ENCODE results near the gene OTOG. TPM values are rescaled to one million over a fixed set of nuclear protein-coding genes. Genes with fewer than 3 reads are reported as not detected.

OTOG gene
- total RNA-seq, 1 donor from 2014 or later: not detected

DNA sequence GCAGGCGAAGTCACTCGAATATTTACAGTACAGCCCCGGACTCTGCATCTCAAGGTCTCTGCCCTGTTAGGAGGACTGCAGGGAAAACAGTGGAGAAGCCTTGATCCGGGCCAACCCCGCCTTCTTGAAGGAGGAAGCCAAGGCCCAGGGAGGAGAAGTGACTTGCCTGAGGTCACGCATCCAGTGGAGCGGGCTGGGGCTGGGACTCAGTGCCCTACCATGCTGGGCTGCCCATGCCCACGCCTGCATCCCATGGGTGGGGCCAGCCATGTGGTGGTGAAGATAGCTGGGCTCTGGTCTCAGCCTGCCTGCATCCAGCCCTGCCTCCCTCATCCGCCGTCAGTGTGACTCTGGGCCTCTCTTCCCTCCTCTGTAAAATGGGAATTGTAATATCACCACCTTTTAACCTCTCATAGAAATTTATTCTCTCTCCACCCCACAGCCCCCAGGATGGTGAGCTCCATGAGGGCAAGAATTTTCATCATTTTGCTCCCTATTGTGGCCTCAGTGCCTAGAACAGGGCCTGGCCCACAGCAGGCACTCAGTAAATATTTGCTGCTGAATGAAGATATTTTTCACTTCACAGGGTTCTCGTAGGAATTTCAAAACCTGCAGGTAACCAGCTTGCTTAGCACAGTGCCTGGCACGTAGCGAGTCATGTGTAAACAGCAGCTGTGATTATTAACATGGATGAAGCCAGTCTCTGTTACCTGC, 57.3 kb downstream of the OTOG start:
- H3K4me3 Mint-ChIP-seq (ENCODE audit: unreplicated experiment): no peak overlapping the region
- H3K9me3 Mint-ChIP-seq (ENCODE audit: low read depth): no peaks in the 10 kb centered on the region
- DNase-seq (ENCODE audit: low spot score): no peak
- peaks cover 21% of the 10 kb centered on the region for H3K27me3 Mint-ChIP-seq (ENCODE audit: low read depth)
- no peak overlapping the region for H3K27ac Mint-ChIP-seq (ENCODE audit: unreplicated experiment)
- H3K4me1 Mint-ChIP-seq (ENCODE audit: low read depth): no peaks in the 10 kb centered on the region
- H3K36me3 Mint-ChIP-seq (ENCODE audit: low read depth): no peaks in the 10 kb centered on the region
- TF ChIP-seq, protein P1, sequence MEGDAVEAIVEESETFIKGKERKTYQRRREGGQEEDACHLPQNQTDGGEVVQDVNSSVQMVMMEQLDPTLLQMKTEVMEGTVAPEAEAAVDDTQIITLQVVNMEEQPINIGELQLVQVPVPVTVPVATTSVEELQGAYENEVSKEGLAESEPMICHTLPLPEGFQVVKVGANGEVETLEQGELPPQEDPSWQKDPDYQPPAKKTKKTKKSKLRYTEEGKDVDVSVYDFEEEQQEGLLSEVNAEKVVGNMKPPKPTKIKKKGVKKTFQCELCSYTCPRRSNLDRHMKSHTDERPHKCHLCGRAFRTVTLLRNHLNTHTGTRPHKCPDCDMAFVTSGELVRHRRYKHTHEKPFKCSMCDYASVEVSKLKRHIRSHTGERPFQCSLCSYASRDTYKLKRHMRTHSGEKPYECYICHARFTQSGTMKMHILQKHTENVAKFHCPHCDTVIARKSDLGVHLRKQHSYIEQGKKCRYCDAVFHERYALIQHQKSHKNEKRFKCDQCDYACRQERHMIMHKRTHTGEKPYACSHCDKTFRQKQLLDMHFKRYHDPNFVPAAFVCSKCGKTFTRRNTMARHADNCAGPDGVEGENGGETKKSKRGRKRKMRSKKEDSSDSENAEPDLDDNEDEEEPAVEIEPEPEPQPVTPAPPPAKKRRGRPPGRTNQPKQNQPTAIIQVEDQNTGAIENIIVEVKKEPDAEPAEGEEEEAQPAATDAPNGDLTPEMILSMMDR (IDR thresholded peaks at IDR 0.05): no peak

DNA sequence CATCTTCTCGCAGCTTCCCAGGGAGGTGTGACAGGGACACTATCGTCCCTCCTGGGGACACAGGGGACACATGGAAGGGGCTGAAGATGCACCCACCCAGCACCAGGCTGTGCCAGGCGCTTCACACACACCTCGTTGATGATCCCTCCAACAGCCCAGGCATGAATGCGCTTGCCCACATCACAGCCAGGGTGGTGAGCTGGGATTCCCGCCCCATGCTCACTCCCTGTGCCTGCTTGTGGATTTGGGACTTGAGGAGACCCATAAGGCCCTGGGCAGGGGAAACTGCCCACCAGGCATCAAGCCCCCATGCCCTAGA, 57.8 kb downstream of the OTOG start:
- H3K27me3 Mint-ChIP-seq (ENCODE audit: low read depth): peaks cover 19% of the 10 kb centered on the region
- no peaks in the 10 kb centered on the region for H3K9me3 Mint-ChIP-seq (ENCODE audit: low read depth)
- H3K36me3 Mint-ChIP-seq (ENCODE audit: low read depth): no peaks in the 10 kb centered on the region
- no peak for DNase-seq (ENCODE audit: low spot score)
- TF ChIP-seq, protein P1 (IDR thresholded peaks at IDR 0.05): no peak
- no peaks in the 10 kb centered on the region for H3K4me1 Mint-ChIP-seq (ENCODE audit: low read depth)
- no peak overlapping the region for H3K27ac Mint-ChIP-seq (ENCODE audit: unreplicated experiment)
- no peak overlapping the region for H3K4me3 Mint-ChIP-seq (ENCODE audit: unreplicated experiment)

DNA sequence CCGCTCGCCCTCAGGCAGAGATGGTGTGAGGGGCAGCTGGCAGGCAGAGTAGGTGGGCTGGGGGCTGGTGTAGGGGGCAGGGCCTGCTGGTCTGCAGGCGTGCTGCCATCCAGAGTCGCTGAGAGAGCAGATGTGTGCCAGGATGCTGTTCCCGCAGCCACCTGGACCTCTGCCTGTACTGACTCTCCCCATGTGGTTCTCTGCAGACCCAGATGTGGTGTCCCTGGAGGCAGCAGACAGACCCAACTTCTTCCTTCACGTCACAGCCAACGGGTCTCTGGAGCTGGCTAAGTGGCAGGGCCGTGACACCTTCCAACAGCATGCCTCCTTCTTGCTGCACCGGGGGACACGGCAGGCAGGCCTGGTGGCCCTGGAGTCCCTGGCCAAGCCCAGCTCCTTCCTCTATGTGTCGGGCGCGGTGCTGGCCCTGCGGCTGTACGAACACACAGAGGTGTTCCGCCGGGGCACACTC, 58.6 kb downstream of the OTOG start:
- TF ChIP-seq, protein P1 (IDR thresholded peaks at IDR 0.05): no peak
- no peaks in the 10 kb centered on the region for H3K4me1 Mint-ChIP-seq (ENCODE audit: low read depth)
- peaks cover 19% of the 10 kb centered on the region for H3K27me3 Mint-ChIP-seq (ENCODE audit: low read depth)
- H3K4me3 Mint-ChIP-seq (ENCODE audit: unreplicated experiment): no peak overlapping the region
- no peak overlapping the region for H3K27ac Mint-ChIP-seq (ENCODE audit: unreplicated experiment)
- DNase-seq (ENCODE audit: low spot score): no peak
- H3K9me3 Mint-ChIP-seq (ENCODE audit: low read depth): no peaks in the 10 kb centered on the region
- no peaks in the 10 kb centered on the region for H3K36me3 Mint-ChIP-seq (ENCODE audit: low read depth)

DNA sequence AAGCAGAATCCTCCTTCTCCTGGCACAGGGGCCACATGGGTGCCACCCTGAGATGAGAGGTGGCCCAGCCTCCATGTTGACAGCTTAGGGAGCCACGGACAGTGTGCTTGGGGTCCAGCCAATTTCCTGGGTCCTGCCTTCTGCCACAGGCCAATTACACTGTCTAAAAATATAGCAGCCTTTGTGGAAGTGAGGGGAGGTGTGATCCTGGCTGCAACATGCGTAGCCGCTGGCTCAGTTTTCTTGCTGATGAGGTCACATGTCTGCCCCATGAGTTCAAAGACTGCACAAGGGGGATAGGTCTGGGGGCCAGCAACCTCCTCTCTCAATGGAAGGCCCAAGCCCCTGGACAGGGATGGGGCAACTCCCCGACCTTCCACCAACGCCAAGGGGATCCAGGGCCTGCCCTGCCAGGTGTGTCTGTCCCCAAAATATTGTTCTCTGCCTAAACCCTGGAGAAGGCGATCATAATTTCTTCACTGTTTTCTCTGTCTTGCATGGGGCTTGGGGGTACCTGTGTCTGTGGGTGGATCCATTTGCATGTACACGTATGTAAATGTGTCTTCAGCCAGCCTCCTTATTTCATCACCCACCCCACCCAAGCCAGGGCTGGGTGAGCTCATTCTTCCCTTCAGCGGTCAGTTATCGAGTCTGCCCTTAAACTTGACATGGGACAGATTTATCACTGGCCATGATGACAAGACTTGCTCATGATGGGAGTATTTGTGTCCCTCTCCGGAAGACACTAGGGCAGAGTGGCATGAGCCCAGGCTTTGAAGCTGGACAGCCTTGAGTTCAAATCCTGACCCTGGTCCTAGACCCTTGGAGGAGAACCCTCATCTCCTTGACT, 59.4 kb downstream of the OTOG start:
- H3K36me3 Mint-ChIP-seq (ENCODE audit: low read depth): no peaks in the 10 kb centered on the region
- H3K27me3 Mint-ChIP-seq (ENCODE audit: low read depth): peaks cover 14% of the 10 kb centered on the region
- no peaks in the 10 kb centered on the region for H3K4me1 Mint-ChIP-seq (ENCODE audit: low read depth)
- H3K27ac Mint-ChIP-seq (ENCODE audit: unreplicated experiment): no peak overlapping the region
- TF ChIP-seq, protein P1 (IDR thresholded peaks at IDR 0.05): no peak
- no peaks in the 10 kb centered on the region for H3K9me3 Mint-ChIP-seq (ENCODE audit: low read depth)
- H3K4me3 Mint-ChIP-seq (ENCODE audit: unreplicated experiment): no peak overlapping the region
- DNase-seq (ENCODE audit: low spot score): no peak

DNA sequence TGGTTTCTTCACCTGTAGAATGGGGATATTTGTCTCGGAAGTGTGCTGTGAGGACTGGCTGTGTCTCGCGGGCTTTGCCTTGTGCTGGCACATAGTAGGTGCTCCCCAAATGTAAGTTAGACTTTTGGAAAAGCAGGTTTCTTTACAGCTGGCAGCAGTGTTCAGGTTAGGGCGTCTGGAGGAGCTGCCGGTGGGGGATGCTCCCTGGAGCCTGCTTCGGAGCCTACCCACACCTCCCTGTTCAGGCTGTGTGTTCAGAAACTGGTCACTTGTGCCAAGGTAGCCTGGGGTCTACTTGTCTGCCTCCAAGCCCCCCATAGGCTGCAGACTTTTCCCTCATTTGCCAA, 60.0 kb downstream of the OTOG start:
- H3K4me1 Mint-ChIP-seq (ENCODE audit: low read depth): no peaks in the 10 kb centered on the region

More for the DNA sequence above, 60.0 kb downstream of the OTOG start:
- Mint-ChIP-seq H3K36me3 (ENCODE audit: low read depth) (no peaks in the 10 kb centered on the region), H3K27ac (ENCODE audit: unreplicated experiment) (no peak overlapping the region), H3K27me3 (ENCODE audit: low read depth) (peaks cover 14% of the 10 kb centered on the region), H3K4me3 (ENCODE audit: unreplicated experiment) (no peak overlapping the region), H3K9me3 (ENCODE audit: low read depth) (no peaks in the 10 kb centered on the region)
- DNase-seq (ENCODE audit: low spot score): no peak
- TF ChIP-seq, protein P1 (IDR thresholded peaks at IDR 0.05): no peak

Data from chondrocyte (in vitro differentiated cells).